Stimulated activated CD4-positive, alpha-beta T cell treated with anti-CD3 and anti-CD28 coated beads, Interleukin-12 subunit alpha, Interleukin-12 subunit beta, amount 100 ng/mL, for 4 hours (primary cell): ENCODE measurements around the gene C1orf226.

Source experiments
- DNase-seq: peaks from one replicate; pipeline ENCODE4 v3.0.0-alpha.2; 2020

Gene C1orf226

DNA sequence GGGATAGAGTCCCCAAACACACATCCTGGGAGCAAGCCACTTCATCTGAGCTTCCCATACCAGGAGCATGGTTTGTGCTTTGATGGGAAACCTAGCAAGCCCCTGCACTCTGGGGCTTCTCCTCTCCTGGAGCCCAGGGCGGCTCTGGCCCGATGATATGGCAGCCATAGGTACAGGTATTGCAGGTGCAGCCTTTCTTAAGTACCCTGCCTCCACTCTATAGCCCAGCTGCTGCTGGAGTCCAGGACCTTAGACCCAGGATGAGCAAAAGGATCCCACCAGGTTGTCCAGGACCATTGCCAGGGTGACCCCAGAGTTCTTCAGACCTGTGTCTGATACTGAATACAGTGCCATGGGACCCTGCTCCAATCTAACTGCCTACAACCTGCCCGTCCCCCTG lies 4.2 kb downstream of the C1orf226 start:
- no peak for DNase-seq

DNA sequence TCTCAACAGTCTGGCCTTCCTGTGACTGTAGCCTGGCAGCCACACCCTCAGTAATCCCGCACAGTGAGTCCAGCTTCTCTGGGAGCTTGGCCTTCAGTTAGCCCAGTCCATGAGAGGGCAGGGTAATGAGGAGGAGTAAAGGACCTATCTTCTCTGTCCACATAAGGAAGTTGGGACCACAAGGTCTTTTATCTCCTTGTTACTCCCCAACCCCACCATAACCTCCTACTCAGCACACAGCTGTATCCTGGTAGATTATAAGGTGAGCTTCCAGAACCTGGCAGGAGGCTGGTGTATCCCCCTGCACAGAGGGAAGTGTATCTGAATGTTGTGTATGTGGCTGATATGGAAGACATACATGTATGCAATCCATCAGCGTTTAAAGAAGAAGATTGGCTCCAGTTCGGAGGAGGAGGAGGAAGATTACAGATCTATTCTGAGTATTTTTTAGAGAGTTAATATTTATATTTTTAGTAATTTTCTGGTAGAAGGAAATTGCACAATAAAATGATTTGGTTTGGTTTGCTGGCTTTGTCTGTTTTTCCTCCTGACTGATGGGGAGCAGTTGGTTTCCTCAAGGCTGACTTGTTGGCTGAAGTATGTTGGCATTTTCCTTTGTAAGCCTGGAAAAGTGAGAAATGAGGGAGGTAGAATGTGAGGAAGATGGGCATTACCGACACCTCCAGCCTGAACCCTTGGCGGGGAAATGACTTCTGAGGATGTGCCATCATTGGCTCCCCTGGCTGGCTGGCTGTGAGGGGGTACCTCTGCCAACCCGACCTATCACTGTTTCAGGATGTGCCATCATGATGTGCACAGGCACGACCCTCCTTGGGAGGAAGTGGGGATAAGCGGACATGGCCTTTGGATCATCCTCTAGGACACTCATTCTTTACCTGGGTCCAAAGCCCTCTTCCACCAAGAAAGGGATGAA lies 5.0 kb downstream of the C1orf226 start:
- DNase-seq = no peak

DNA sequence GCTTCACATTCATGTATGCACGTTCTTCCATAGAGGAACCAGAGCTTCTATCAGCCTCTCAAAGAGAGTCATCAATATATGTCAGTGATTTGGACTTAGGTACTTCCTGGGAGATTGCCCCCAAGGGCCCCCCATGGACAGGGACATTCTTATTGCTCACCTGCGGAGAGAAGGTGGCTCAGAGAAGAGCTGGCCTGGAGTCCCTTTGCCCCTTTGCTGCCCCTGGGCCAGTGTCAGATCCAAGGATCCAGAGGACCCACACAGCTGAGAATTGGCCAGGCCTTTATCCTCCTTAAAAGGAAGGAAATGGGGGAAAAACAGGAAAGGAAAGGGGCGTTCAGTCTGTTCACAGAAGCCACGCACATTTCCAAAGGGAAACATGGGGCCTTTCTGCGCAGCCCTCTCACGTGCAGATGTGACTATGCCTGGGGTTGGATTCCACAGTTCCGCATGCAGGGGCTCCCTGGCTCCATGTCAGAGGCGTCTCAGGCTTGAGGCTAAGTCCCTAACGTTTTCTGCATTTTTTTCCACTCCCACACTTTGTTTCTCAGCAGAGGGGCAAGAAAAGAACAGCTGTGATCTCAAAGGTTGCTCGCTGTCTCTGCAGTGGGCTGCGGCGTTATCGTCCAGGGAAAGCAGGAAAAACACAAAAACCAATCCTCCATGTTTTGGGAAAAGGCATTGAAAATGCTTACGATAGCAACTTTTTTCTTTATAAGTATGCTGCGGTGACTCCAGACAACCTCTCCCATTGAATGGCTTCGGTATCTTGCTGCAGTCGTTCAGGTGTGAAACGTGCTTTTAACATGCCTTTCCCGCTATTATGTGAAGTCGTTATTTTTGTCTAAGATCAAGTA lies 5.9 kb downstream of the C1orf226 start:
- no peak for DNase-seq

GRCh38 chr1:162388083-162388594 lies 6.6 kb downstream of the C1orf226 start:
- DNase-seq = no peak

- no peak for DNase-seq
Observed at GRCh38 chr1:162388615-162389014, 7.1 kb downstream of the C1orf226 start.

GRCh38 chr1:162389021-162389818 lies 7.7 kb downstream of the C1orf226 start:
- DNase-seq = no peak

GRCh38 chr1:162389971-162390370 lies 8.4 kb downstream of the C1orf226 start:
- no peak for DNase-seq

GRCh38 chr1:162390396-162391185 lies 9.1 kb downstream of the C1orf226 start:
- no peak for DNase-seq

- DNase-seq = no peak
Observed at GRCh38 chr1:162391790-162392563, 10.4 kb downstream of the C1orf226 start.

DNA sequence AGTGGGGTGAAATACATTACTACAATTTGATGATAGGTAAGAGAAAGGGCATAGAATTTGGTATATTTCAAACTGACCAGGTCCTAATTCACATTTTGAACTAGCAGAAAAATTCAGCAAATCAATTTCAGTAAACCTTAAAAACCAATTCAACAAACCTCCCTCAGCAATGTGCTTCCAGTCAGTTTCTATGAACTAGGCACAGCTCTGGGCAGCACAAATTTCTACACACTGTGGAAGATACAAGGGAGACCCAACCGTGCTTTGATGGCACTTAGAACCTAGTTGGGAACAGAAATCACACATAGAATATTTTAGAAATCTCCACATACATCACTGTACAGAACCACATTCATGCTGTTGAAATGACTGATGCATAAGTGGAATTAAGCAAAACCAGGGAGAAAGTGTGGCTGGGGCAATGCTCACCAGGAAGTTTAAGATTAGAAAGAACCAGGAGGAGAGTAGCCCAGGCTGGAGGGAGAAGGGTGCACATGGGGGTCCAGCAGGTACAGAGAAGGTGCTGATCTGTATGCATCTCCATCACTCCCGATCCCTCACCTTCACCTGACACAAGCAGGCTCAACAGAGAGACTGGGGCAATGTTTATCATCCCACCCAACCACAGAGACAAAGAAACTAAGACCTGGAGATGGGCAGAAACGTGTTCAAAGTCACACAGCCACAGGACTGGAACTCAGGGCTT lies 14.8 kb downstream of the C1orf226 start:
- DNase-seq = no peak

- no peak for DNase-seq
Observed at GRCh38 chr1:162397039-162397448, 15.5 kb downstream of the C1orf226 start.

- DNase-seq = no peak
Observed at GRCh38 chr1:162397943-162398560, 16.5 kb downstream of the C1orf226 start.

DNA sequence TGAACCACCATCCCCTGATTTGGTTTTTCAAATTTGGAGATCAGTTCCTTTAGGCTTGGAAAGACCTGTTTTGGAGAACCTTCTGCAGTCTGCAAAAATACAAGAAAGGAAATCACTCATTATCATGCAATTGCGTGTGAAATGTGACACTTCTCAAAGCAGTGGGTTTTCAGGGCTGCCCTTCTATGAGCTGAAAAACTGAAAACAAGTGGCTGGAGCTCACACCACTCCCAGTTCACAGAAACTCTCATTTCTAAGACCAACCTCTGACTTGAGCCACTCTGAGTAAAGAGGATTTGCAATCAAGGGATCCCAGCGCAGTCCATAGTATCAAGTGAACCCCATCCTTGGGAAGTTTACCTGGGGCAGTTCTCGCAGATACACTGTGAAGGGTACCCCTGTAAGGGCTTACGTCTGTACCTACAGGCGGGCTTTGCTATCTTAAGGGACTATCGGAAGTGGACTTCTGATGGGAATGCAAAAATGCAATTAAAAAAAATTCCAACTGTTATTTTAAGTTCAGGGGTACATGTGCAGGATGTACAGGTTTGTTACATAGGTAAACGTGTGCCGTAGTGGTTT lies 17.6 kb downstream of the C1orf226 start:
- DNase-seq = no peak

GRCh38 chr1:162400790-162401355 lies 19.3 kb downstream of the C1orf226 start:
- DNase-seq = no peak

DNA sequence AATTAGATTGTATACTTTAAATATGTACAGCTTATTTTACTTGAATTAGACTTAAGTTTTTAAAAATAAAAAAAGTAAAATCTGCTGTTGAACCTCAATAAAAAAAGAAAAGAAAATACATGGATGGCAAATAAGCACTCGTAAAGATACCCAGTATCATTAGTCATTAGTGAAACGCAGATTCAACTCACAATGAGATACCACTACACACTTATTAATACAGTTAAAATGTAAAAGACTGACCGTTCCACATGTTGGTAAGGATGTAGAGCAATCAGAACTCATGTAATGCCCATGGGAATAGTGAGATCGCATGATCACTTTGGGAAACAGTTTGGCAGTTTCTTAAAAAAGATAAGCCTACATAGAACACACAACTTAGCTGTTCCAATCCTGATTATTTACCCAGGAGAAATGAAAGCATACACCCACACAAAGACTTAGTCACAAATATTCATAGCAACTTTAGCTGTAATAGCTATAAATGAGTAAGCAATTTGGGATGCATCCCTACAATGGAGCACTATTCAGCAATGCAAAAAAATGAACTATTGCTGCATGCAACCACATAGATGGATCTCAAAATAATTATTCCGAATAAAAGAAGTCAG lies 23.1 kb downstream of the C1orf226 start:
- no peak for DNase-seq

- DNase-seq = no peak
Observed at GRCh38 chr1:162405800-162406199, 24.3 kb downstream of the C1orf226 start.

DNA sequence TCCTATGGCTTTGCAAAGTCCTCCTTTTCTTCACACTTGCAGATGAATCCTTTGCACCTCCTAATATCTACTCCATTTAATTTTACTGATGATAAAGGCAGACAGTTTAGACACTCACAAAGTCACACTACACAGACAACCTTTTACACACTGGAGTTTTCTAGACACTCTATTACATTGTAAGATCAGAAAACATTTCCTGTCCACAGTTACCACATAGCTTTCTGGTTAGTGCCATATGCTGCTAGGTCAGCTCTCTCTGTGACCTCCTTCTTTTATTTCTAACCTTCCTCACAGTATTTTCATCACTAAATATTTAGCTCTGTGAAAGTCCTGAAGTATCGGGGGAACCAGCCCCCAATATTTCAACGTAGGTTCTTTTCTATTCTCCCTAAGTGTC lies 25.3 kb downstream of the C1orf226 start:
- DNase-seq = no peak

GRCh38 chr1:162407539-162407938 lies 26.0 kb downstream of the C1orf226 start:
- no peak for DNase-seq

DNA sequence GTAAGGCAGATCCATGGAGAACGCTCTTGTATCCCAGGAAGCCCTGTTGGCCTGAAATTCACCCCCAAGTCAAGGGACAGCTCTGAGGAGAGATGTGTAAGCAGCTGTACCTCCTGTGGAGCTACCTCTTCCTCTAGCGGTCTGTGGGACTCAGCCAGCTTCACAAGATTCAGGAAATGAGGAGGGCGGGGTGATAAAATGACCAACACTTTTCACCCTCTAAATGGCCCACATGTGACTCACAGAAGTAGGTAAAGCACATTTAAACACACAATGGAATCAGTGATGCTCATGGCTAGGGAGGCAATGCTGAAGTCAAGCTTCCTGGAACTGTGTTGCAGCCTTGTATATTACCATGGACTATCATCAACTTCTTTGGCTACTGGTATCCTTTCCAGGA lies 30.5 kb downstream of the C1orf226 start, which contains the start of gene SH2D1B:
Gene SH2D1B, minus strand, starts transcription at position 135 of the 400 bp plus-strand sequence. Its CDS starts 120 bp downstream, at position 15.
- no peak for DNase-seq
